ENCODE results near the gene LMAN1L.

LMAN1L gene

GRCh38 chr15:74798388-74799254, 14.0 kb upstream of the LMAN1L start:
- no peak overlapping the region for H3K4me3 ChIP-seq (ENCODE audit: low read depth, low read length)
- no peak for TF ChIP-seq CTCF (IDR thresholded peaks at IDR 0.05; ENCODE audit: insufficient read depth, low read length, missing control alignments)
- DNase-seq (ENCODE audit: low read depth, low spot score), result no peak
- ChIA-PET CTCF (interaction anchor here (1.2 to 10.9 kb wide), 12 partner anchors 8 to 151 kb away, joined by 3 to 136 read pairs (median 32); partner anchors contain the start of genes CSK and LMAN1L), POLR2A (no interaction called here)

GRCh38 chr15:74799255-74799855, 13.3 kb upstream of the LMAN1L start:
- ChIA-PET CTCF (interaction anchor here (0.6 to 10.9 kb wide), 20 partner anchors 9 to 176 kb away, joined by 3 to 136 read pairs (median 4); partner anchors contain the start of genes CPLX3, CSK, LMAN1L and ULK3), POLR2A (no interaction called here)
- no peak for DNase-seq (ENCODE audit: low read depth, low spot score)
- no peak overlapping the region for H3K4me3 ChIP-seq (ENCODE audit: low read depth, low read length)
- TF ChIP-seq CTCF (IDR thresholded peaks at IDR 0.05; ENCODE audit: insufficient read depth, low read length, missing control alignments), result no peak

- H3K4me3 ChIP-seq (ENCODE audit: low read depth, low read length), result no peak overlapping the region
Measured at GRCh38 chr15:74799856-74800558, 12.6 kb upstream of the LMAN1L start.

GRCh38 chr15:74800559-74801094, 12.0 kb upstream of the LMAN1L start:
- no peak for TF ChIP-seq CTCF (IDR thresholded peaks at IDR 0.05; ENCODE audit: insufficient read depth, low read length, missing control alignments)
- DNase-seq (ENCODE audit: low read depth, low spot score), result no peak
- H3K4me3 ChIP-seq (ENCODE audit: low read depth, low read length), result no peak overlapping the region
- POLR2A ChIA-PET, result no interaction called here
- CTCF ChIA-PET, result interaction anchor here (0.6 to 10.9 kb wide), 15 partner anchors 9 to 166 kb away, joined by 3 to 136 read pairs (median 4); partner anchors contain the start of genes CSK and ULK3

More at GRCh38 chr15:74799856-74800558, 12.6 kb upstream of the LMAN1L start:
- ChIA-PET POLR2A (no interaction called here), CTCF (interaction anchor here (0.6 to 10.9 kb wide), 24 partner anchors 10 to 177 kb away, joined by 3 to 136 read pairs (median 4); partner anchors contain the start of genes CPLX3, CSK, LMAN1L and ULK3)
- TF ChIP-seq CTCF (IDR thresholded peaks at IDR 0.05; ENCODE audit: insufficient read depth, low read length, missing control alignments), result peak; percentile 97
- no peak for DNase-seq (ENCODE audit: low read depth, low spot score)

- ChIA-PET CTCF (interaction anchor here (0.9 to 10.9 kb wide), 11 partner anchors 8 to 166 kb away, joined by 3 to 136 read pairs (median 7); partner anchors contain the start of genes CSK and ULK3), POLR2A (no interaction called here)
- no peak for DNase-seq (ENCODE audit: low read depth, low spot score)
- TF ChIP-seq CTCF (IDR thresholded peaks at IDR 0.05; ENCODE audit: insufficient read depth, low read length, missing control alignments), result no peak
- no peak overlapping the region for H3K4me3 ChIP-seq (ENCODE audit: low read depth, low read length)
Measured at GRCh38 chr15:74801311-74801997, 11.2 kb upstream of the LMAN1L start.
